DOHH2 (cell line): ENCODE data around the gene NUP42.

Experiments used
- H3F3A ChIP-seq: fragments of 200-600 bp; sonication (generic), shearing (Covaris generic); 2 replicates; pipeline ENCODE4 v1.6.0; 2016; ENCODE audit warnings: antibody characterized with exemption, mild to moderate bottlenecking; ENCODE audit not compliant: control insufficient read depth, insufficient read depth
- H3K27ac ChIP-seq: fragments of 200-600 bp; sonication (generic); 2 replicates; pipeline ENCODE4 v1.5.1; 2014; ENCODE audit warnings: low read depth, mild to moderate bottlenecking, low read length, moderate library complexity
- H3K27me3 ChIP-seq: fragments of 200-600 bp; sonication (generic); 2 replicates; pipeline ENCODE4 v1.6.1; 2014; ENCODE audit warnings: mild to moderate bottlenecking, low read length, mixed read lengths; ENCODE audit not compliant: control insufficient read depth
- H3K36me3 ChIP-seq: fragments of 200-600 bp; sonication (generic); 2 replicates; pipeline ENCODE4 v1.6.1; 2014; ENCODE audit warnings: mild to moderate bottlenecking, low read length, moderate library complexity, mixed read lengths; ENCODE audit not compliant: control insufficient read depth
- H3K4me1 ChIP-seq: fragments of 200-600 bp; sonication (generic); 2 replicates; pipeline ENCODE4 v1.6.1; 2014; ENCODE audit warnings: mild to moderate bottlenecking, low read length, mixed read lengths; ENCODE audit not compliant: control insufficient read depth
- H3K4me2 ChIP-seq: fragments of 200-600 bp; sonication (generic); 2 replicates; pipeline ENCODE4 v1.6.0; 2014; ENCODE audit warnings: mild to moderate bottlenecking, low read length, moderate library complexity
- H3K4me3 ChIP-seq: fragments of 200-600 bp; sonication (generic); 2 replicates; pipeline ENCODE4 v1.5.1; 2014; ENCODE audit warnings: mild to moderate bottlenecking, low read length, mixed read lengths
- H3K79me2 ChIP-seq: fragments of 200-600 bp; sonication (generic); 2 replicates; pipeline ENCODE4 v1.6.1; 2014; ENCODE audit warnings: mild to moderate bottlenecking, low read length, mixed read lengths; ENCODE audit not compliant: control insufficient read depth
- H3K9me2 ChIP-seq: fragments of 200-600 bp; sonication (generic); replicated peaks from 2 replicates; pipeline ENCODE4 v1.6.1; 2014; ENCODE audit warnings: mild to moderate bottlenecking, low read length, mixed read lengths; ENCODE audit not compliant: control insufficient read depth
- H3K9me3 ChIP-seq: fragments of 200-600 bp; sonication (generic); 2 replicates; pipeline ENCODE4 v1.6.1; 2014; ENCODE audit warnings: antibody characterized with exemption, low read length, mixed read lengths; ENCODE audit not compliant: control insufficient read depth, insufficient read depth
- H4K20me1 ChIP-seq: fragments of 200-600 bp; sonication (generic); 2 replicates; pipeline ENCODE4 v1.6.0; 2014; ENCODE audit warnings: low read depth, mild to moderate bottlenecking, antibody characterized with exemption, low read length, moderate library complexity; ENCODE audit not compliant: control insufficient read depth, insufficient read depth
- EZH2phosphoT487 ChIP-seq: fragments of 200-600 bp; sonication (generic); IDR thresholded peaks from 2 replicates; pipeline ENCODE4 v1.6.1; 2017; ENCODE audit warnings: borderline replicate concordance, mild to moderate bottlenecking, antibody characterized with exemption, low read length, moderate library complexity, mixed read lengths
- TF ChIP-seq, protein P1 (sequence below): fragments of 200-600 bp; sonication (generic); IDR thresholded peaks from one replicate; pipeline ENCODE4 v1.5.1; 2014; ENCODE audit warnings: antibody characterized with exemption, mild to moderate bottlenecking, low read depth, low read length; ENCODE audit not compliant: poor library complexity, severe bottlenecking

Gene NUP42

DNA sequence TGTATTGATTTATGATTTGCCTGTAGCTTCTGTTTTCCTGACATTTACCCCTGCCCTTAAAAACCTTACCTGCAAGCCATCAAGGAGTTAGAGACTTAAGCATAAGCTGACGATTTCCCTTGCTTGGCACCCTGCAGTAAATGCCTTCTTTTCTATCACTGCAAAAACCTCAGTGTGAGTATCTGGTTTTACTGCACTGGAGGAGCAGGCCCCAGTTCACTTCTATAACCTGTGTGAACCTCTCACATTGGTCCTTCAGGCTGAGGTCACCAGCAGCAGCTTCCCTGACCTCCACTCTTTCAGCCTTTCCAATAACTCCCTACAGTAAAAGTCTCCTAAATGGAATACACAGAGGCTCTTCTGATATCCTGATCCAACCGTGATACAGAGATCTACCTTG is 30.5 kb downstream of the NUP42 start:
- no peak for TF ChIP-seq EZH2phosphoT487
- TF ChIP-seq, protein P1, sequence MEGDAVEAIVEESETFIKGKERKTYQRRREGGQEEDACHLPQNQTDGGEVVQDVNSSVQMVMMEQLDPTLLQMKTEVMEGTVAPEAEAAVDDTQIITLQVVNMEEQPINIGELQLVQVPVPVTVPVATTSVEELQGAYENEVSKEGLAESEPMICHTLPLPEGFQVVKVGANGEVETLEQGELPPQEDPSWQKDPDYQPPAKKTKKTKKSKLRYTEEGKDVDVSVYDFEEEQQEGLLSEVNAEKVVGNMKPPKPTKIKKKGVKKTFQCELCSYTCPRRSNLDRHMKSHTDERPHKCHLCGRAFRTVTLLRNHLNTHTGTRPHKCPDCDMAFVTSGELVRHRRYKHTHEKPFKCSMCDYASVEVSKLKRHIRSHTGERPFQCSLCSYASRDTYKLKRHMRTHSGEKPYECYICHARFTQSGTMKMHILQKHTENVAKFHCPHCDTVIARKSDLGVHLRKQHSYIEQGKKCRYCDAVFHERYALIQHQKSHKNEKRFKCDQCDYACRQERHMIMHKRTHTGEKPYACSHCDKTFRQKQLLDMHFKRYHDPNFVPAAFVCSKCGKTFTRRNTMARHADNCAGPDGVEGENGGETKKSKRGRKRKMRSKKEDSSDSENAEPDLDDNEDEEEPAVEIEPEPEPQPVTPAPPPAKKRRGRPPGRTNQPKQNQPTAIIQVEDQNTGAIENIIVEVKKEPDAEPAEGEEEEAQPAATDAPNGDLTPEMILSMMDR = no peak
- peaks cover 5% of the 10 kb centered on the region; the same call in 1 of the 2 replicates for H3K27me3 ChIP-seq
- H4K20me1 ChIP-seq = no peaks in the 10 kb centered on the region
- H3K9me2 ChIP-seq = no peaks in the 10 kb centered on the region
- no peak overlapping the region for H3K4me3 ChIP-seq
- no peaks in the 10 kb centered on the region for H3K9me3 ChIP-seq
- no peak overlapping the region for H3K4me2 ChIP-seq
- no peaks in the 10 kb centered on the region for H3F3A ChIP-seq
- H3K4me1 ChIP-seq = peaks cover 7% of the 10 kb centered on the region; the same call in 1 of the 2 replicates
- no peaks in the 10 kb centered on the region for H3K79me2 ChIP-seq
- no peaks in the 10 kb centered on the region for H3K36me3 ChIP-seq
- no peak overlapping the region for H3K27ac ChIP-seq

DNA sequence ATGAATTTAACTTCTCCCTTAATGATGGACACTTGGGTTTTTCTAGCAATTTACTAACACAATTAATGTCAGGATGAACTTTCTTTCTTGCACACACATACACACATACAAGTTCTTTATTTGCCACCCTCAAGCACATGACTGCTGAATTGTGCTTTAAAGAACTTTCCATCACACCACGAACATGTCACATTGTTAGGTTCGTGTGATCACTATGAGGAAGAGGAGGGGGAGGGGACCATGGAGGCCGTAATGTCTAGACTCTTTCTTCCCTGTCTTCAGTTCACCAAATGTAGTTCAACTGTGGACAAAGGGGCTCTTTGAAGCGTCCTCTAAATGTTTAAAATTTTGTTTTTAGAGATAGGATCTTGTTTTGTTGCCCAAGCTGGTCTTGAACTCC is 31.0 kb downstream of the NUP42 start:
- TF ChIP-seq, protein P1 = no peak
- no peak for TF ChIP-seq EZH2phosphoT487

DNA sequence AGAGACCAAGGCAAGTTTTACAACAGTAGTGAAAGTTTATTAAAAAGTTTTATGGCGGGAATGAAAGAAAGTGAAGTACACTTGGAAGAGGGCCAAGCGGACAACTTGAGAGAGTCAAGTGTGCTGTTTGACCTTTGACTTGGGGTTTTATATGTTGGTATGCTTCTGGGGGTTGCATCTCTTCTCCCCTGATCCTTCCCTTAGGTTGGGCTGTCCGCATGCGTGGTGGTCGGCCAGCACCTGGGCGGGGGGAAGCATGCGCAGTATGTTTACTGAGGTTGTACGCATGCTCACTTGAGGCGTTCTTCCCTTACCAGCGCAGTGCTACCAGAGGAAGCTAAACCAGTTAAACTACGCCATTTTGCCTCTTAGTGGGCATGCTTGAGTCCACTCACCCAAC is 31.9 kb downstream of the NUP42 start:
- H3K4me3 ChIP-seq = no peak overlapping the region
- H3K36me3 ChIP-seq = no peaks in the 10 kb centered on the region
- H3K27me3 ChIP-seq = peaks cover 16% of the 10 kb centered on the region; the same call in 1 of the 2 replicates
- TF ChIP-seq, protein P1 = no peak
- no peaks in the 10 kb centered on the region for H3F3A ChIP-seq
- no peaks in the 10 kb centered on the region for H3K4me1 ChIP-seq
- H4K20me1 ChIP-seq = no peaks in the 10 kb centered on the region
- no peaks in the 10 kb centered on the region for H3K9me2 ChIP-seq
- no peaks in the 10 kb centered on the region for H3K9me3 ChIP-seq
- H3K79me2 ChIP-seq = no peaks in the 10 kb centered on the region
- no peak overlapping the region for H3K4me2 ChIP-seq
- no peak overlapping the region for H3K27ac ChIP-seq

More for the DNA sequence above, 31.0 kb downstream of the NUP42 start:
- no peaks in the 10 kb centered on the region for H3K79me2 ChIP-seq
- H3F3A ChIP-seq = no peaks in the 10 kb centered on the region
- peaks cover 8% of the 10 kb centered on the region; the same call in 1 of the 2 replicates for H3K27me3 ChIP-seq
- peaks cover 7% of the 10 kb centered on the region; the same call in 1 of the 2 replicates for H3K4me1 ChIP-seq
- H3K4me2 ChIP-seq = no peak overlapping the region
- H3K9me2 ChIP-seq = no peaks in the 10 kb centered on the region
- no peak overlapping the region for H3K27ac ChIP-seq
- no peaks in the 10 kb centered on the region for H4K20me1 ChIP-seq
- no peaks in the 10 kb centered on the region for H3K9me3 ChIP-seq
- H3K4me3 ChIP-seq = no peak overlapping the region
- H3K36me3 ChIP-seq = no peaks in the 10 kb centered on the region

DNA sequence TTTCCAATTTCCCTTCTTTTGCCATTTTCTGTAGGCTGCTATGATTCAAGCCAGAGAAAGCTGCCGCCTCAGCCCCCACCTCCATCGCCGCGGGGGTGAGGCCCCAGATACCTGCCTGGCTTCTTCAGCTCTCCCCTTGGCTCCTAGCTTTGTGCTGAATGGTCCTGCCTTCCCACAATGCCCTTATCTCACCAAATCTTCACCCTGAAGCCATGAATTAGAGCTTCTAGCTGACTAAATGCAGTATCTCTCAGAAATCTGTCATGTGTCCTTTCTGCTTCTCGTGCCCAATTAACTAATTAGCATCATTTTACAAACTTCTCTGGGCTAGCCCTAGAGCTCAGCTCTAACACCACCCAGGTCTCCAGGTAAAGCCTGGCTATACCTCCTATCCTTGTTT is 32.6 kb downstream of the NUP42 start:
- no peak overlapping the region for H3K27ac ChIP-seq
- H3K4me1 ChIP-seq = no peaks in the 10 kb centered on the region
- no peaks in the 10 kb centered on the region for H3K9me3 ChIP-seq
- H3K36me3 ChIP-seq = no peaks in the 10 kb centered on the region
- H3K4me3 ChIP-seq = no peak overlapping the region
- no peaks in the 10 kb centered on the region for H3K79me2 ChIP-seq
- TF ChIP-seq, protein P1 = no peak
- no peak for TF ChIP-seq EZH2phosphoT487
- no peaks in the 10 kb centered on the region for H4K20me1 ChIP-seq
- H3K9me2 ChIP-seq = no peaks in the 10 kb centered on the region
- peaks cover 17% of the 10 kb centered on the region; the same call in 1 of the 2 replicates for H3K27me3 ChIP-seq
- H3F3A ChIP-seq = no peaks in the 10 kb centered on the region
- no peak overlapping the region for H3K4me2 ChIP-seq
